HepG2 (cell line): ENCODE data around the gene OVOL3. TPM values are rescaled to one million over a fixed set of nuclear protein-coding genes. Genes with fewer than 3 reads are reported as not detected.

ENCODE experiments used
- CENPX ChIP-seq: sonication (generic); formaldehyde crosslinking; IDR thresholded peaks from 2 replicates; pipeline ENCODE4 v1.9.0; 2021; ENCODE audit warnings: mild to moderate bottlenecking, missing genetic modification reagents, moderate library complexity
- HMG20B ChIP-seq: conservative IDR thresholded peaks from 2 replicates; pipeline ENCODE4 v1.6.1; 2016; ENCODE audit warnings: missing genetic modification reagents, missing compliant biosample characterization
- KAT7 ChIP-seq: IDR thresholded peaks from 2 replicates; pipeline ENCODE4 v1.6.1; 2018; ENCODE audit warnings: borderline replicate concordance, missing compliant biosample characterization
- PITX1 ChIP-seq: sonication (generic); formaldehyde crosslinking; IDR thresholded peaks from 2 replicates; pipeline ENCODE4 v1.5.1; 2020; ENCODE audit warnings: mild to moderate bottlenecking, missing genetic modification reagents
- RBAK ChIP-seq: sonication (generic); formaldehyde crosslinking; IDR thresholded peaks from 2 replicates; pipeline ENCODE4 v1.5.1; 2020; ENCODE audit warnings: mild to moderate bottlenecking, missing genetic modification reagents
- REL ChIP-seq: sonication (generic); formaldehyde crosslinking; conservative IDR thresholded peaks from 2 replicates; pipeline ENCODE4 v1.8.0; 2022; ENCODE audit warnings: mild to moderate bottlenecking, missing genetic modification reagents, moderate library complexity
- SNAI1 ChIP-seq: sonication (generic); formaldehyde crosslinking; IDR thresholded peaks from 2 replicates; pipeline ENCODE4 v1.5.0; 2020; ENCODE audit warnings: mild to moderate bottlenecking, missing genetic modification reagents, borderline replicate concordance
- SUZ12 ChIP-seq: fragments of 150-350 bp; IDR thresholded peaks from 2 replicates; pipeline ENCODE4 v1.6.1; 2014; ENCODE audit warnings: low read depth, low read length
- ZC3H4 ChIP-seq: sonication (generic); formaldehyde crosslinking; IDR thresholded peaks from 2 replicates; pipeline ENCODE4 v1.4.0; 2020; ENCODE audit warnings: missing genetic modification reagents, borderline replicate concordance
- ZMYM2 ChIP-seq: sonication (generic); formaldehyde crosslinking; IDR thresholded peaks from 2 replicates; pipeline ENCODE4 v1.8.0; 2022; ENCODE audit warnings: mild to moderate bottlenecking, missing genetic modification reagents
- ZNF138 ChIP-seq: sonication (generic); formaldehyde crosslinking; IDR thresholded peaks from 2 replicates; pipeline ENCODE4 v1.5.0; 2020; ENCODE audit warnings: mild to moderate bottlenecking, low read depth, missing genetic modification reagents
- ZNF225 ChIP-seq: sonication (generic); formaldehyde crosslinking; IDR thresholded peaks from 2 replicates; pipeline ENCODE4 v1.4.0; 2020; ENCODE audit warnings: mild to moderate bottlenecking, missing genetic modification reagents
- ZNF230 ChIP-seq: sonication (generic); formaldehyde crosslinking; IDR thresholded peaks from 2 replicates; pipeline ENCODE4 v1.4.0; 2020; ENCODE audit warnings: mild to moderate bottlenecking, missing genetic modification reagents
- ZNF253 ChIP-seq: sonication (generic); formaldehyde crosslinking; IDR thresholded peaks from 2 replicates; pipeline ENCODE4 v1.8.0; 2022; ENCODE audit warnings: mild to moderate bottlenecking, missing genetic modification reagents, borderline replicate concordance
- ZNF326 ChIP-seq: sonication (generic); formaldehyde crosslinking; IDR thresholded peaks from 2 replicates; pipeline ENCODE4 v1.4.0; 2020; ENCODE audit warnings: missing genetic modification reagents, borderline replicate concordance
- ZNF354B ChIP-seq: sonication (generic); formaldehyde crosslinking; IDR thresholded peaks from 2 replicates; pipeline ENCODE4 v1.8.0; 2022; ENCODE audit warnings: mild to moderate bottlenecking, missing genetic modification reagents
- ZNF720 ChIP-seq: sonication (generic); formaldehyde crosslinking; IDR thresholded peaks from 2 replicates; pipeline ENCODE4 v1.4.0; 2020; ENCODE audit warnings: missing genetic modification reagents
- ZNF724P ChIP-seq: sonication (generic); formaldehyde crosslinking; IDR thresholded peaks from 2 replicates; pipeline ENCODE4 v1.8.0; 2022; ENCODE audit warnings: missing genetic modification reagents, borderline replicate concordance
- ZNF839 ChIP-seq: sonication (generic); formaldehyde crosslinking; IDR thresholded peaks from 2 replicates; pipeline ENCODE4 v1.4.0; 2020; ENCODE audit warnings: missing genetic modification reagents, mild to moderate bottlenecking, borderline replicate concordance
- ZNF883 ChIP-seq: sonication (generic); formaldehyde crosslinking; IDR thresholded peaks from 2 replicates; pipeline ENCODE4 v1.5.1; 2020; ENCODE audit warnings: mild to moderate bottlenecking, missing genetic modification reagents; ENCODE audit errors: not compliant biosample characterization
- polyA plus RNA-seq, 8 experiments: library from polyadenylated mRNA; depleted of rRNA in 3 of 8; stranded (reverse) in 7 of 8; unstranded in 1 of 8; fragments of >200 nt; fragmentation: Illumina TruSeq in 4 of 8; extraction: Trizol in 4 of 8; gene quantifications; 2 replicates each; pipeline versions ENCODE4 v1.2.1 to v1.2.3, GENCODE V29; 2011 to 2016; ENCODE audit warnings: low read depth in 4 of 8, missing spikeins in 1 of 8, mixed read lengths in 1 of 8; ENCODE audit not compliant: insufficient read depth in 1 of 8
- total RNA-seq, 5 experiments: library from RNA; depleted of rRNA; stranded (reverse); fragments of >200 nt; fragmentation: Illumina TruSeq; extraction: Trizol; gene quantifications; 2 replicates each; pipeline ENCODE4 v1.2.3, GENCODE V29; 2016; ENCODE audit warnings: low read depth in 1 of 5
- TF ChIP-seq, protein P1 (sequence below): sonication (generic); formaldehyde crosslinking; conservative IDR thresholded peaks from 2 replicates; pipeline ENCODE4 v1.8.0; 2022; ENCODE audit warnings: missing genetic modification reagents
- TF ChIP-seq, protein P2 (sequence below): IDR thresholded peaks from 2 replicates; pipeline ENCODE4 v1.6.1; 2016; ENCODE audit warnings: mild to moderate bottlenecking
- TF ChIP-seq, protein P3 (sequence below): sonication (generic); formaldehyde crosslinking; IDR thresholded peaks from 2 replicates; pipeline ENCODE4 v1.8.0; 2022; ENCODE audit warnings: missing genetic modification reagents, low read depth, mild to moderate bottlenecking, borderline replicate concordance
- TF ChIP-seq, protein P4 (sequence below): sonication (generic); formaldehyde crosslinking; IDR thresholded peaks from 2 replicates; pipeline ENCODE4 v1.4.0; 2020; ENCODE audit warnings: missing genetic modification reagents, low read depth, mild to moderate bottlenecking, borderline replicate concordance
- TF ChIP-seq, protein P5 (sequence below): IDR thresholded peaks from 2 replicates; pipeline ENCODE4 v1.6.1; 2016; ENCODE audit warnings: missing genetic modification reagents, missing compliant biosample characterization

Gene OVOL3
- total and polyA plus RNA-seq, 2 of the 13 experiments (the other 11 are each of a cell fraction or from before 2014, with no cell fraction given), result not detected

DNA sequence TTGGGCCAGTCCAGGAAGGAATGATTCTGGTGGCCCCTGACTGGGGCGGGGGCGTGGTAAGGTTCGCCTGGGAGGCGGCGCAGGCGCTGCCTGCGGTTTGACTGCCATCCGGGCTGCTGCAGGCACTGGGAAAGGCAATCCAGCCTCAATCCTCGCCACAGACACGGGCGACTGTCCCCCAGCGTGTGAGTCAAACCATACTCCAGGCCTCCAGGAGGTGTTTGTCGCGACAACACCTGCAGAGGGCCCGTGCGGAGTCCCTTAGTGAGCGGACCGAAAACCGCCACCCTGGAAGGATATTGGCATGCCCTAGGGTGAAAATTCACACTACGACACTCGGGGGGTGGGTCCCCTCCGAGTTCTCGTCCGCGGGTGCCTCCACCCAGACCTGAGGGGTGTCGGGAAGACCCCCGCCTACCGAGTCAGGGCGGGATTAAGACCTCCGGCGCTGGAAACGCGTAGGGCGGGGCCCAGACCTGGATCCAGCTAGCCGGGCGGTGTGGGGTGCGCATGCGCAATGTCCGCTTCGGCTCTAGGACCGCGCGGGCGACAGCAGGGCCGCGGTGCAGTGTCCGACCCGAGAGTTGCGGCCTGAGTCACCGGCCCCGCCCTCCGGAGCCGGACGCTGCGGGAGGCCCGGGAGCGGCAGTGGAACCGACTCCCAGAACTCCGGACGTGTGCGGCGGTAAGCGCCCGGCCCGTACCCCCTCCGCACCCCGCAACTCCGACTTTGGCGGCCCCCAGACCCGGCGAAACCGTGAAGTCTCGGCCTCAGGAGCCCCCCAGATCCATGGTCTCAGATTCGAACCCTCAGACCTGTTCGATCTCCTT is 28.7 kb downstream of the OVOL3 start, which contains the start of gene CAPNS1 (continued):
- TF ChIP-seq, protein P1, sequence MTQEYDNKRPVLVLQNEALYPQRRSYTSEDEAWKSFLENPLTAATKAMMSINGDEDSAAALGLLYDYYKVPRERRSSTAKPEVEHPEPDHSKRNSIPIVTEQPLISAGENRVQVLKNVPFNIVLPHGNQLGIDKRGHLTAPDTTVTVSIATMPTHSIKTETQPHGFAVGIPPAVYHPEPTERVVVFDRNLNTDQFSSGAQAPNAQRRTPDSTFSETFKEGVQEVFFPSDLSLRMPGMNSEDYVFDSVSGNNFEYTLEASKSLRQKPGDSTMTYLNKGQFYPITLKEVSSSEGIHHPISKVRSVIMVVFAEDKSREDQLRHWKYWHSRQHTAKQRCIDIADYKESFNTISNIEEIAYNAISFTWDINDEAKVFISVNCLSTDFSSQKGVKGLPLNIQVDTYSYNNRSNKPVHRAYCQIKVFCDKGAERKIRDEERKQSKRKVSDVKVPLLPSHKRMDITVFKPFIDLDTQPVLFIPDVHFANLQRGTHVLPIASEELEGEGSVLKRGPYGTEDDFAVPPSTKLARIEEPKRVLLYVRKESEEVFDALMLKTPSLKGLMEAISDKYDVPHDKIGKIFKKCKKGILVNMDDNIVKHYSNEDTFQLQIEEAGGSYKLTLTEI (CRISPR knock-in tag), result no peak
- peak; percentile 81 for TF ChIP-seq ZNF225
- TF ChIP-seq ZNF253 (CRISPR knock-in tag), result no peak
- TF ChIP-seq, protein P2, sequence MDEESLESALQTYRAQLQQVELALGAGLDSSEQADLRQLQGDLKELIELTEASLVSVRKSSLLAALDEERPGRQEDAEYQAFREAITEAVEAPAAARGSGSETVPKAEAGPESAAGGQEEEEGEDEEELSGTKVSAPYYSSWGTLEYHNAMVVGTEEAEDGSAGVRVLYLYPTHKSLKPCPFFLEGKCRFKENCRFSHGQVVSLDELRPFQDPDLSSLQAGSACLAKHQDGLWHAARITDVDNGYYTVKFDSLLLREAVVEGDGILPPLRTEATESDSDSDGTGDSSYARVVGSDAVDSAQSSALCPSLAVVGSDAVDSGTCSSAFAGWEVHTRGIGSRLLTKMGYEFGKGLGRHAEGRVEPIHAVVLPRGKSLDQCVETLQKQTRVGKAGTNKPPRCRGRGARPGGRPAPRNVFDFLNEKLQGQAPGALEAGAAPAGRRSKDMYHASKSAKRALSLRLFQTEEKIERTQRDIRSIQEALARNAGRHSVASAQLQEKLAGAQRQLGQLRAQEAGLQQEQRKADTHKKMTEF (CRISPR knock-in tag), result peak; percentile 94
- TF ChIP-seq CENPX, result no peak
- no peak; the same call in 1 of the 2 replicates for TF ChIP-seq ZC3H4 (CRISPR knock-in tag)
- TF ChIP-seq HMG20B, result no peak
- no peak for TF ChIP-seq SNAI1 (CRISPR knock-in tag)
- TF ChIP-seq ZNF326 (CRISPR knock-in tag), result peak; percentile 44; the same call in 1 of the 2 replicates
- no peak for TF ChIP-seq RBAK (CRISPR knock-in tag)
- TF ChIP-seq ZMYM2 (CRISPR knock-in tag), result no peak
- TF ChIP-seq ZNF839 (CRISPR knock-in tag), result peak; percentile 81; the same call in 1 of the 2 replicates
- TF ChIP-seq SUZ12, result no peak
- TF ChIP-seq, protein P3, sequence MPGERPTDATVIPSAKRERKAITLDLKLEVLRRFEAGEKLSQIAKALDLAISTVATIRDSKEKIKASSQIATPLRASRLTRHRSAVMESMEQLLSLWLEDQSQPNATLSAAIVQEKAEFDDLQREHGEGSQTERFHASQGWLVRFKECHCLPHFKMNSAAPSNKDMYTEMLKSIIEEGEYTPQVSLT (CRISPR knock-in tag), result no peak
- TF ChIP-seq, protein P4, sequence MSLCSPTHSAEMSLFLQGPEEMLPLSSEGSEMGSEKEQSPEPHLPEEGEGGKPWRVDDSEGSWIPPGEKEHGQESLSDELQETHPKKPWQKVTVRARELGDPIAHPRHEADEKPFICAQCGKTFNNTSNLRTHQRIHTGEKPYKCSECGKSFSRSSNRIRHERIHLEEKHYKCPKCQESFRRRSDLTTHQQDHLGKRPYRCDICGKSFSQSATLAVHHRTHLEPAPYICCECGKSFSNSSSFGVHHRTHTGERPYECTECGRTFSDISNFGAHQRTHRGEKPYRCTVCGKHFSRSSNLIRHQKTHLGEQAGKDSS (CRISPR knock-in tag), result peak; percentile 82
- no peak for TF ChIP-seq ZNF354B (CRISPR knock-in tag)
- TF ChIP-seq, protein P5, sequence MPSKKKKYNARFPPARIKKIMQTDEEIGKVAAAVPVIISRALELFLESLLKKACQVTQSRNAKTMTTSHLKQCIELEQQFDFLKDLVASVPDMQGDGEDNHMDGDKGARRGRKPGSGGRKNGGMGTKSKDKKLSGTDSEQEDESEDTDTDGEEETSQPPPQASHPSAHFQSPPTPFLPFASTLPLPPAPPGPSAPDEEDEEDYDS (CRISPR knock-in tag), result peak; percentile 73
- no peak for TF ChIP-seq ZNF724P
- TF ChIP-seq ZNF230 (CRISPR knock-in tag), result 0 out of 2 replicates have a peak, but pooled peaks have one; percentile 12
- no peak for TF ChIP-seq ZNF883 (CRISPR knock-in tag)
- peak; percentile 99 for TF ChIP-seq PITX1 (CRISPR knock-in tag)
- TF ChIP-seq ZNF720 (CRISPR knock-in tag), result no peak
- peak; percentile 60; the same call in 1 of the 2 replicates for TF ChIP-seq KAT7 (CRISPR knock-in tag)
- TF ChIP-seq ZNF138, result no peak
- 0 out of 2 replicates have a peak, but pooled peaks have one; percentile 33 for TF ChIP-seq REL (CRISPR knock-in tag)
